SHP77 (cell line): ENCODE data around the gene TMSB10.
A peak's percentile ranks its signal among the peaks of the same experiment; 100 is the strongest.
"Not testable (repeated sequence)": the region's sequence is repeated elsewhere in the genome, so short reads cannot be mapped to it uniquely, and the experiment has no call there.

Experiments
- DNase-seq, 2 experiments: peaks; one replicate each; lab custom pipeline; 2025; lab: John Stamatoyannopoulos, UW

The TMSB10 gene

GRCh38 chr2:84905181-84906107 is at the start of gene TMSB10:
TSS of gene TMSB10 (plus strand) at chr2:84905656.
- peak; percentile 47 to 77 for DNase-seq

- DNase-seq, result no peak
Measured at GRCh38 chr2:84855731-84856130, 49.7 kb upstream of the TMSB10 start.

- DNase-seq, result no peak
Measured at GRCh38 chr2:84856787-84857186, 48.7 kb upstream of the TMSB10 start.

GRCh38 chr2:84857566-84857965 is 47.9 kb upstream of the TMSB10 start:
- DNase-seq, result no peak

- DNase-seq, result no peak
Measured at GRCh38 chr2:84858123-84858522, 47.3 kb upstream of the TMSB10 start.

GRCh38 chr2:84858937-84859336 is 46.5 kb upstream of the TMSB10 start:
- no peak for DNase-seq

GRCh38 chr2:84861539-84861938 is 43.9 kb upstream of the TMSB10 start:
- DNase-seq, result no peak

GRCh38 chr2:84862006-84862405 is 43.5 kb upstream of the TMSB10 start:
- no peak for DNase-seq

GRCh38 chr2:84865181-84865783 is 40.2 kb upstream of the TMSB10 start:
- DNase-seq, result no peak

GRCh38 chr2:84866122-84866521 is 39.3 kb upstream of the TMSB10 start:
- DNase-seq, result no peak

- DNase-seq, result not testable (repeated sequence)
Measured at GRCh38 chr2:84868327-84868726, 37.1 kb upstream of the TMSB10 start.

GRCh38 chr2:84870306-84870705 is 35.1 kb upstream of the TMSB10 start:
- no peak for DNase-seq

- not testable (repeated sequence) for DNase-seq
Measured at GRCh38 chr2:84872691-84873090, 32.8 kb upstream of the TMSB10 start.

GRCh38 chr2:84873350-84873749 is 32.1 kb upstream of the TMSB10 start:
- DNase-seq, result no peak

GRCh38 chr2:84874381-84875212 is 30.9 kb upstream of the TMSB10 start:
- no peak for DNase-seq

GRCh38 chr2:84875213-84875560 is 30.3 kb upstream of the TMSB10 start:
- no peak for DNase-seq

GRCh38 chr2:84875619-84876018 is 29.8 kb upstream of the TMSB10 start:
- not testable (repeated sequence) for DNase-seq

GRCh38 chr2:84876369-84876768 is 29.1 kb upstream of the TMSB10 start:
- no peak for DNase-seq

GRCh38 chr2:84878459-84878858 is 27.0 kb upstream of the TMSB10 start:
- DNase-seq, result no peak

- no peak for DNase-seq
Measured at GRCh38 chr2:84878896-84879583, 26.4 kb upstream of the TMSB10 start.

GRCh38 chr2:84879584-84880394 is 25.7 kb upstream of the TMSB10 start:
- DNase-seq, result no peak
